GM03348 (cell line): ENCODE data around the gene MTREX.

Source experiments
- DNase-seq: peaks from one replicate; pipeline ENCODE4 v3.0.0; 2012; ENCODE audit warnings: low spot score

Gene MTREX

GRCh38 chr5:55324815-55325418 is 17.1 kb downstream of the MTREX start:
- DNase-seq, result peak; percentile 60

GRCh38 chr5:55325621-55326020 is 17.8 kb downstream of the MTREX start:
- no peak for DNase-seq

GRCh38 chr5:55327281-55327680 is 19.5 kb downstream of the MTREX start:
- no peak for DNase-seq

- no peak for DNase-seq
Observed at GRCh38 chr5:55331321-55331720, 23.5 kb downstream of the MTREX start.

GRCh38 chr5:55333017-55333416 is 25.2 kb downstream of the MTREX start:
- no peak for DNase-seq

- no peak for DNase-seq
Observed at GRCh38 chr5:55333811-55334210, 26.0 kb downstream of the MTREX start.

GRCh38 chr5:55338092-55338613 is 30.4 kb downstream of the MTREX start:
- DNase-seq, result no peak

- DNase-seq, result no peak
Observed at GRCh38 chr5:55338810-55339243, 31.0 kb downstream of the MTREX start.

GRCh38 chr5:55343107-55343506 is 35.3 kb downstream of the MTREX start:
- DNase-seq, result no peak

- DNase-seq, result no peak
Observed at GRCh38 chr5:55343609-55344008, 35.8 kb downstream of the MTREX start.

- DNase-seq, result peak; percentile 58
Observed at GRCh38 chr5:55344392-55344992, 36.7 kb downstream of the MTREX start.

- no peak for DNase-seq
Observed at GRCh38 chr5:55345327-55345726, 37.5 kb downstream of the MTREX start.

GRCh38 chr5:55347786-55348185 is 40.0 kb downstream of the MTREX start:
- DNase-seq, result no peak

- no peak for DNase-seq
Observed at GRCh38 chr5:55350754-55351153, 43.0 kb downstream of the MTREX start.

- DNase-seq, result no peak
Observed at GRCh38 chr5:55356896-55357295, 49.1 kb downstream of the MTREX start.

GRCh38 chr5:55360190-55360589 is 52.4 kb downstream of the MTREX start:
- DNase-seq, result no peak

- peak; percentile 34 for DNase-seq
Observed at GRCh38 chr5:55363856-55364255, 56.1 kb downstream of the MTREX start.

GRCh38 chr5:55364537-55365055 is 56.8 kb downstream of the MTREX start:
- DNase-seq, result no peak

- no peak for DNase-seq
Observed at GRCh38 chr5:55370291-55370925, 62.6 kb downstream of the MTREX start.

- no peak for DNase-seq
Observed at GRCh38 chr5:55371145-55371544, 63.4 kb downstream of the MTREX start.

GRCh38 chr5:55372130-55372925 is 64.5 kb downstream of the MTREX start:
- DNase-seq, result no peak

GRCh38 chr5:55377810-55378209 is 70.0 kb downstream of the MTREX start:
- DNase-seq, result no peak
